GM21526 (cell line): Measurements from ENCODE around the gene ERVW-1.

Experiments
- ATAC-seq: cut with Tn5 transposase; IDR thresholded peaks from one replicate; pipeline ENCODE4 v1.9.1; 2021; ENCODE audit warnings: moderate library complexity; ENCODE audit not compliant: unreplicated experiment, low FRiP score

ERVW-1 gene

DNA sequence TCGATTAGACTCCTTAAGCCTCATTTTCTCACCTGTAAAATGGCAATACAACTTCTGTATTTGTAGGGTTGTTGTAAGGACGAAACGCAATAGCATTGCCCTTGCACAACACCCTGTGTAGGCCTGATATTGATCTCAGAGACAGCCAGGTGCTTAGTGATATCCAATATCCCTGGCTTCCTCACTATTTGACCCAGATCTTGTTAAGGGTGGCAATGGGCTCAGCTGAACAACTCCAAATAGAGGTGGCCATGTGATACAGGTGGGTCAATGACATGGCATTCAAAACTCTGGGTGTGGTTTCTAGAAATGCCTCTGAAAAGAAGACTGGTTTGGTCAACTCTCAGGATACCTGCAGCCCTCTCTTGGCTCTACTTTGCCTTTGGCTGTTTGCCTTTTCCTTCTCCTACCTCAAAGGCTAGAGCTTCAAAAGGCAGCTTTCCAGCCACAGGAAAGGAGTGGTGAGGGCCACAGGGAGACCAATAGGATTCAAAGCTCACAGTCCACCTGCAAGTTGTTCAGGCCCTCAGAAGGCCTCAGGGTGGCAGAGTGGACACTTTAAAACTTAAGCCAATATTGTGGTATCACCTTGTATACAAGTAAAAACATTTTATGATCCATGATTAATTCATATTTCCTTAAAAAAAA is 45.3 kb downstream of the ERVW-1 start:
- no peak for ATAC-seq

DNA sequence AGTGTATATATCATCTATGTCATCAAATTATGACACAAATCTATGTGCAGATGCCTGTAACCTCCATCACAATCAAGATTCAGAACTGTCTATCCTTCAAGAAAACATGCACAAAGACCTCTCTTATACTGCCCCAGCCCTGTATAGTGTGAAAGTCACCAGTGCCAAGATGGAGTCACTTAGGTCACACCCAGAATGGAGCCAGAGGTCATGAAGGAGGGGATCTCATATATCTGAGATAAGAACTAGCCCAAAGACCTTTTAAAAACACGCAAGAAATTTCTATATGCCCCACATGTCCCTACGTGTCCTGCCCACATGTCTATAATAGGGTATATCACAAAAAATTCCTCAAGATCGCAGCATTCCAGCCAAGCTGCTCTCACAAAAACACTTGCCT is 50.6 kb downstream of the ERVW-1 start:
- ATAC-seq = no peak

- no peak for ATAC-seq
Observed at GRCh38 chr7:92425311-92425947, 52.3 kb downstream of the ERVW-1 start.

GRCh38 chr7:92423710-92424131 is 54.0 kb downstream of the ERVW-1 start:
- ATAC-seq = no peak

DNA sequence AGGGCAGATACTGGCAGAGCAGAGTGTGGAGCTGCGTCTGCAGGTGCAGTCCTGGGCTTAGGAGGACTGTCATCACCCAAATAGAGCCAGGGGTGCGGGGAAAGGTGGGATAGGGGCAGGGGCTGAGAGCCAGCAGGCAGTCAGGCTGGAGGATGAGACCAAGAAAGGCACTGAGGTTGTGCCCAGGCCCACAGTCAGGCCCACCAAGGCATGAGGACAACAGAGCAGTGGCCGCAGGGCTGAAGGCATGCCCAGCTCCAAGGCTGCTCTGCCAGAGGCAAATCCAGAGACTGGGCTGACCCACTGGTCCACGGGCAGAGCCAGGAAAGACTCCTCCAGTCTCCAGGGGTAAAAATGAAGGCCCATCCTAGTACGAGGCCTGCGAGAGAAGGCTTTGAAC is 54.8 kb downstream of the ERVW-1 start:
- ATAC-seq = no peak

- no peak for ATAC-seq
Observed at GRCh38 chr7:92421676-92422435, 55.9 kb downstream of the ERVW-1 start.
